ENCODE data around the gene NMT2.

NMT2 gene

GRCh38 chr10:15180736-15181135, 12.2 kb upstream of the NMT2 start:
- no peak for DNase-seq

GRCh38 chr10:15176269-15176668, 7.8 kb upstream of the NMT2 start:
- DNase-seq, result no peak

GRCh38 chr10:15175587-15175986, 7.1 kb upstream of the NMT2 start:
- no peak for DNase-seq

GRCh38 chr10:15172306-15172840, 3.9 kb upstream of the NMT2 start:
- DNase-seq, result no peak

GRCh38 chr10:15169555-15170401, 1.3 kb upstream of the NMT2 start:
- DNase-seq, result peak; percentile 51

- DNase-seq, result peak; percentile 96
Observed at GRCh38 chr10:15168786-15169554, 477 bp upstream of the NMT2 start.

- peak; percentile 52 for DNase-seq
Observed at GRCh38 chr10:15167411-15168290, 842 bp downstream of the NMT2 start.

- no peak for DNase-seq
Observed at GRCh38 chr10:15166325-15166724, 2.2 kb downstream of the NMT2 start.

- DNase-seq, result no peak
Observed at GRCh38 chr10:15163253-15163828, 5.2 kb downstream of the NMT2 start.

- DNase-seq, result no peak
Observed at GRCh38 chr10:15158972-15159371, 9.5 kb downstream of the NMT2 start.

GRCh38 chr10:15158448-15158847, 10.0 kb downstream of the NMT2 start:
- DNase-seq, result no peak

- no peak for DNase-seq
Observed at GRCh38 chr10:15155978-15156656, 12.4 kb downstream of the NMT2 start.

GRCh38 chr10:15152556-15152955, 15.9 kb downstream of the NMT2 start:
- no peak for DNase-seq

- DNase-seq, result no peak
Observed at GRCh38 chr10:15150563-15150962, 17.9 kb downstream of the NMT2 start.

- no peak for DNase-seq
Observed at GRCh38 chr10:15149042-15149771, 19.3 kb downstream of the NMT2 start.

GRCh38 chr10:15147594-15148392, 20.7 kb downstream of the NMT2 start:
- no peak for DNase-seq

- DNase-seq, result no peak
Observed at GRCh38 chr10:15146366-15146765, 22.1 kb downstream of the NMT2 start.

- DNase-seq, result no peak
Observed at GRCh38 chr10:15144788-15145187, 23.7 kb downstream of the NMT2 start.

- peak; percentile 62 for DNase-seq
Observed at GRCh38 chr10:15141136-15142054, 27.1 kb downstream of the NMT2 start.
